GM21526 (cell line): ENCODE data around the gene OTOG.

Experiments used
- ATAC-seq: cut with Tn5 transposase; IDR thresholded peaks from one replicate; pipeline ENCODE4 v1.9.1; 2021; ENCODE audit warnings: moderate library complexity; ENCODE audit not compliant: unreplicated experiment, low FRiP score

Gene OTOG

DNA sequence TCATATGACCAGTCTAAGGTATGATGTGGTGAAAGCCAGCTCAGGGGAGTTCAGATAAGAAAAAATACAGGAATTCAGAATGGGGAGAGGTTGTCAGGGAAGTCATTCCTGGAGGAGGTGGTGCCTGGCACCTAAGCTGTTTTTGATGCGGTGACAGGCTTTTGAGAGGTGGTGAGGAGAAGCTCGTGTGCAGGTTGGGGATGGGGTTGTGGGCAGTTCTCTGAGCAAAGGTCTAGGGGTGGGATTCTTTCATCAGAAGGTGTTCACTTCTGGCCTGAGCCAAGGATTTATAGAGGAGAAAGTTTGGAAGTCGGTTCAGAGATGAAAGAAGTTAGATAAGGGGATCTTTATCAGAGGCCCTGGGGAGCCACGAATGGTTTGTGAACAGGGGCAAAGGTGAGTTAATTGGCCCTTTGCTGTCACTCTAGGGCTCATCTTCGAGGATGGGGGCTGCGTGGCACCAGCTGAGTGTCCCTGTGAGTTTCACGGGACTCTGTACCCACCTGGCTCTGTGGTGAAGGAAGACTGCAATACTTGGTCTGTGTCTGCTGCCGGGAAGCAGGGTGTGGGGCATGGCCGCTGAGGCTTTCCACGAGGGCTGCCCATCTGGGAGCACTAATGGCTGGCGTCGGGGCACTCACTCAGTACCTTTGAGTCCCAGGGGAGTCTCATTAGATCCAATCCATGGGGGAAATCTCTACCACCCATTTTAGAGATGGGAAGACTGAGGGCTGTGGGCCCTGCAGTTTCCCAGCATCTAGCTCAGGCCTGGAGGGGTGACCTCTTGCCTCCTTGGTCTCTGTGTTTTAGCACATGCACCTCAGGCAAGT lies 13.4 kb downstream of the OTOG start:
- no peak for ATAC-seq

GRCh38 chr11:17561111-17561415 lies 14.0 kb downstream of the OTOG start:
- ATAC-seq, result no peak

- ATAC-seq, result no peak
Measured at GRCh38 chr11:17561526-17561925, 14.5 kb downstream of the OTOG start.

DNA sequence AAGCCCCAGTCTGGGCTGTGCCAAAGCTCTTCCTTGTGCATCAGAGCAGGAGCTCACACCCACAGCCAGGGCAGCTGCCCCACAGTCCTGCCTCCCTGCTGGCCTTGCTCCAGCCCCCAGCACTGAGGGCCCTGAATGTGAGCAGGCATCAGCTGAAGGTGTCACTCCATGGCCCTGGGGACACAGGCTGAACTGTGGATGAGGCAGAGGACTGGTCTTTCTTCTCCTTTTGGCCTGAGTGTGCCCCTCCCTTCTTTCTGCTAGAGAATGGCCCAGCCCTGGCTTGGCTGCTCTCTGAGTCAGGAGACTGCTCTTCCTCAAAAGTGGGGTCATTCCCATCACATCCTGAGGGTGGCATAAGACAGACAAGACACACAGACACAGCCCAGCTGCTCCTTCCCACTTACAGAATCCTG lies 16.2 kb downstream of the OTOG start:
- ATAC-seq, result no peak

- no peak for ATAC-seq
Measured at GRCh38 chr11:17563961-17564686, 17.1 kb downstream of the OTOG start.

- no peak for ATAC-seq
Measured at GRCh38 chr11:17564687-17565042, 17.6 kb downstream of the OTOG start.

DNA sequence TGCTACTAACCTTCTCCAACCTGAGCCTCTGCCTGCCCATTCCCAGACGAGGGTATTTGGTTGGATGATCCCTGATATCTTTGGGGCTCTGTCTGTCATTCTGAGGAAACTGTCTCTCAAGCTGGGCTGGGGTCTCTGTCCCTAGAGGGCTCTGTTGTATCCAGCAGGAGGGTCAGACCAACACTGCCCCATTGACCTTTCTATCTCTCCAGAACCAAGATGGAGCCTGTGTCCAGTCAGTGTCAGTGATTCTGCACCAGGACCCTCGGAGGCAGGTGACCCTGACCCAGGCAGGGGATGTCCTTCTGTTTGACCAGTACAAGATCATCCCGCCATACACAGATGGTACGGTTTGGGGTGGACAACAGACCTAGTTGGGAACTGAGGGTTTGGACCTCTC lies 21.9 kb downstream of the OTOG start:
- ATAC-seq, result no peak

- ATAC-seq, result no peak
Measured at GRCh38 chr11:17570034-17570433, 23.0 kb downstream of the OTOG start.

DNA sequence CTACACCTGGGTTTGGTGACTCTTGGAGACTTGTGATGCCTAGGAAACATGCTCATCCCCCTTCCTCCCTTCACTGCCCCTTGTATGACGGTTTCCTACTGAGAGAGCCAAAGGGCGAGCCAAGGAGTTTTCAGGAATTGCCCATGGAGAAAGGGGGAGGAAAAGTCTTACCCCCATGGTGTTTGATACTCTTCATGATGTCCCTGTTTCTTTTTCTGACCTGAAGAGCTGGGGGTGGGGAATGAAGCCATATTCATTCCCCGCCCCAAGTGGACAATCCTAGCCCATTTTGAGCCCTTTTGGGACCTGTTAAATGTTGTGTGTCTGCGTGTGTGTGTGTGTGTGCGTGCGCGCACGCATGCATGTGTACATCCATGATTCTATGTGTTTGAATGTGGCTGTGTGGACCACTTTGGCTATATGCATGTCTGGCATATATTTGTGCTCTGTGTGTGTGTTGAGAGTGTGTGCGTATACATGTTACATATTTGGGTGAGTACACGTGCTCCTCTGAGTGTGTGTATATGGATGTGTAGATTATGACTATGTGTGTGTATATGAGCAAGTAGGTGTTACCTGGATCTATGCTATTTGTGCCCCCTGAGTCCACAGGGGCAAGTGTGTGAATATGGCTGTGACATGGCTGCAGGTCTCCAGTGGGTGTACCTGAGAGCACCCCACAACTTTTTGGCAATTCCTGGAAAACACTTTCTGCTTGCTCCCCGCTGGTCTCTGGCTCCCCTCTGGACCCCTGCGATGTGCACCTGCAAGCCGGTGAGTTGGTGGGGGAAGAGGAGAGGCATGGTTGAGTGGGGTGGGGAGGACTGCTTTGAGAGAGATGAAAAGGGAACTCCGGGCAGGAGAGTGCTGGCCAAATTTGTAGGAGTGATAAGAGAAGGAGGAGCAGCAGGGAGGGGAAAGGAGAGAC lies 24.6 kb downstream of the OTOG start:
- ATAC-seq, result no peak

GRCh38 chr11:17572359-17572690 lies 25.3 kb downstream of the OTOG start:
- ATAC-seq, result no peak

GRCh38 chr11:17572791-17573460 lies 25.9 kb downstream of the OTOG start:
- no peak for ATAC-seq

DNA sequence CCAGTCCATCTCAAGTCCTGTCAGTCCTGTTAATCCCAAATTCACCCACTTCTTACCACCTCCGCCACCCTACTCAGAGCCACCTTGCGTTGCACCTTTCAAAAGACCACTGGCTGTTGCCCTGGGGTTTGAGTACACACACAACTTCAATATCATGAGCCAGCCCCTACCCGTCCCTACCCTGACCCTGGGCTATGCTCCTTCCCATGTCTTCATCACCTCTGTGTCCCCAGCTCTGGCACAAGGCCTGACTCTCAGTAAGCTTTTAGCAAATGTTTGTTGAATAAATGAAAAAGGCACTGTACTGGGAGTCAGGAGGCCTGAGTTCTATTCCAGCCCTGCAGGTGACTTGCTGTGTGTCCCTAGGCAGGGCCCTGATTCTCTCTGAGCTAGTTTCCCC lies 26.5 kb downstream of the OTOG start:
- no peak for ATAC-seq

GRCh38 chr11:17574141-17575091 lies 27.4 kb downstream of the OTOG start:
- no peak for ATAC-seq

- no peak for ATAC-seq
Measured at GRCh38 chr11:17575431-17576425, 28.7 kb downstream of the OTOG start.

DNA sequence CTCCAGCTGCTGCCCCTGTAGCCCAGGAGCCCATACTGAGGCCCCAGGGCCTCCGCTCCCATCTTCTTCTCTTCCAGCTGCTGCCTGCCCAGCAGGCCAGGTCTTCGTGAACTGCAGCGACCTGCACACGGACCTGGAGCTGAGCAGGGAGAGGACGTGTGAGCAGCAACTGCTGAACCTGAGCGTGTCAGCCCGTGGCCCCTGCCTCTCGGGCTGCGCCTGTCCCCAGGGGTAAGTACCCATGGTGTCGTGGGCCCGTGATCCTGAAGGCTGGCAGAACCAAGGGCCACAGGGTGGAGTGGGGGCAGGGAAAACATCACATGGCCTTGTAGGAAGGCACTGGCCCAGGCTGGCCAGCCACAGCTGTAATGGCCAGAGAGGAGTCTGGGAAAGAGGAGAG lies 31.2 kb downstream of the OTOG start:
- ATAC-seq, result no peak

GRCh38 chr11:17578958-17579357 lies 31.9 kb downstream of the OTOG start:
- ATAC-seq, result no peak

DNA sequence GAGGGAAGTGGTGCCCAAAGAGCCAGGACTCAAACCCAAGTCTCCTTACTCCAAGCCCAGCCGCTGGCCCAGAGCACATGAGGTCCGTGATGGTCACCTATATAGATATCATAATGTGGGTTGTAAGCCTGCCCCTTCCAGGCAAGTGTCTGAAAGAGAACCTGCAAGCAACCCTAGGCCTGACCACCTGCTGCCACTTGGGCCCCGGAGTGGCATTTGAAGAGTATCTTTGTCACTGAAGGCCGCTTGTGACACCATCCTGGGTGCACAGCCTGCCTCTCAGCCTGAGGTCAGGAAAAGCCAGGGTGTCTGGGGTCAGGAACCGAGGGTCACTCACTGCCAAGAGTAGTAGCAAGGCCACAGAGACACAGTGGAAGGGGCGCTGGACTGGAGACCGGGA lies 32.4 kb downstream of the OTOG start:
- ATAC-seq, result no peak

- no peak for ATAC-seq
Measured at GRCh38 chr11:17580271-17580670, 33.2 kb downstream of the OTOG start.
